IPS DF 19.7 (cell line): ENCODE measurements around the gene NKAPL.

Source experiments
- DNase-seq: peaks from one replicate; pipeline ENCODE4 v3.0.0-alpha.2; 2013; ENCODE audit warnings: low read depth, low spot score

The NKAPL gene

GRCh38 chr6:28245206-28245941 is 13.7 kb upstream of the NKAPL start:
- no peak for DNase-seq

GRCh38 chr6:28248916-28249315 is 10.2 kb upstream of the NKAPL start:
- no peak for DNase-seq

- DNase-seq: no peak
These were observed 8.3 kb upstream of the NKAPL start for GRCh38 chr6:28250747-28251146.

GRCh38 chr6:28251661-28252008 is 7.5 kb upstream of the NKAPL start:
- no peak for DNase-seq

- peak; percentile 78 for DNase-seq
These were observed 6.8 kb upstream of the NKAPL start, which contains the start of gene ZKSCAN4 for GRCh38 chr6:28252009-28252975. Gene ZKSCAN4 (minus strand): TSS chr6:28252269. CDS start chr6:28251980, 289 bp downstream.

- DNase-seq: no peak
These were observed 5.0 kb upstream of the NKAPL start for GRCh38 chr6:28254121-28254519.

- DNase-seq: no peak
These were observed 2.1 kb upstream of the NKAPL start for GRCh38 chr6:28257042-28257441.

GRCh38 chr6:28263922-28264321 is 4.8 kb downstream of the NKAPL start:
- DNase-seq: no peak

- DNase-seq: no peak
These were observed 5.8 kb downstream of the NKAPL start for GRCh38 chr6:28264834-28265401.

GRCh38 chr6:28266563-28266961 is 7.5 kb downstream of the NKAPL start:
- no peak for DNase-seq

- DNase-seq: peak; percentile 87
These were observed 8.0 kb downstream of the NKAPL start, which contains the start of gene ZSCAN26 for GRCh38 chr6:28266962-28267694. Gene ZSCAN26 (plus strand): TSS chr6:28267143. CDS start chr6:28271920, 4,777 bp downstream.

GRCh38 chr6:28267695-28268059 is 8.6 kb downstream of the NKAPL start:
- DNase-seq: no peak

- no peak for DNase-seq
These were observed 10.4 kb downstream of the NKAPL start for GRCh38 chr6:28269492-28269891.

GRCh38 chr6:28274888-28275287 is 15.8 kb downstream of the NKAPL start:
- DNase-seq: no peak

- DNase-seq: no peak
These were observed 18.6 kb downstream of the NKAPL start for GRCh38 chr6:28277746-28278145.

- DNase-seq: no peak
These were observed 21.6 kb downstream of the NKAPL start for GRCh38 chr6:28280595-28281287.

GRCh38 chr6:28281288-28282064 is 22.4 kb downstream of the NKAPL start, which contains the start of gene PGBD1:
Gene PGBD1 (plus strand): TSS chr6:28281572. CDS start chr6:28283814, 2,242 bp downstream.
- DNase-seq: peak; percentile 40

GRCh38 chr6:28282926-28283325 is 23.8 kb downstream of the NKAPL start:
- no peak for DNase-seq

GRCh38 chr6:28291573-28291972 is 32.5 kb downstream of the NKAPL start:
- DNase-seq: no peak

GRCh38 chr6:28295326-28295725 is 36.2 kb downstream of the NKAPL start:
- no peak for DNase-seq
